Activated CD4-positive, CD25-positive, alpha-beta regulatory T cell treated with anti-CD3 and anti-CD28 coated beads, Interleukin-2, amount 50 U/mL, for 24 hours (primary cell): ENCODE results near the gene ODC1.
A peak's percentile ranks its signal among the peaks of the same experiment; 100 is the strongest.

Source experiments
- ATAC-seq, 2 donors: fragments of 150-1000 bp; cut with Tn5 transposase; one replicate each; pipeline ENCODE4 v1.10.0; 2021; ENCODE audit warnings: mild to moderate bottlenecking in 1 of 2, moderate library complexity in 1 of 2

Gene ODC1

DNA sequence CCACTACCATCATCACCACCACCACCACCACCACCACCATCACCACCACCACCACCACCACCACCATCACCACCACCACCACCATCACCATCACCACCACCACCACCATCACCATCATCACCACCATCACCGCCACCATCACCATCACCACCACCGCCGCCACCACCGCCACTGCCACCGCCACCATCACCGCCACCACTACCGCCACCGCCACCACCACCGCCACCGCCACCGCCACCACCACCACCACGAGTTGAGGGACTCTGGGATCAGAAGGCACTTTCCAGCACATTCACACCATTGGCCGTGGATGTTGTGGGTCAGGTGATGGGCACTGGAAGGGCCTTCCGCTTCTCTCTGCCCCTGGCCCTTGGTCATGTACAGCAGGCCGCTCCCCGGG lies 48.8 kb downstream of the ODC1 start:
- no peak for ATAC-seq

DNA sequence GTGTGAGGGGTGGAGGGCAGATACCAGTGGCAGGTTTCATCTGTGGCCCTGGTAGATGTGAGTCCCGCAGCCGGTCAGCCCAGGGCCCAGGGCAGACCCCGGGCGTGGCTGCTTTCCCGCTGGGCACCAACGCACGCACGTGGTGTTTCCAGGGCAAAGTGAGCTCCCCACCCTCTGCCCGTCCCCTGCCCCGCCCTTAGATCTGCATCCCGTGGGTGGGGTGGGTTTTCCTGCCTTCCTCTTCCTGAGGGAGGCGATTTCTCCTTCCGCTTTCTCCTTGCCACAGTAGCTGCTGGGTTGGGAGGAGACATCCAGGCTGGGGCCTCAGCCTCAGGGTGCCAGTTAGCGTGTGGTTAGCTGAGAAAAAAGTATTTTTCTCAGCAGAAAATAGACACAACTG lies 49.6 kb downstream of the ODC1 start:
- no peak for ATAC-seq

GRCh38 chr2:10397878-10398277 lies 50.2 kb downstream of the ODC1 start:
- ATAC-seq = no peak

DNA sequence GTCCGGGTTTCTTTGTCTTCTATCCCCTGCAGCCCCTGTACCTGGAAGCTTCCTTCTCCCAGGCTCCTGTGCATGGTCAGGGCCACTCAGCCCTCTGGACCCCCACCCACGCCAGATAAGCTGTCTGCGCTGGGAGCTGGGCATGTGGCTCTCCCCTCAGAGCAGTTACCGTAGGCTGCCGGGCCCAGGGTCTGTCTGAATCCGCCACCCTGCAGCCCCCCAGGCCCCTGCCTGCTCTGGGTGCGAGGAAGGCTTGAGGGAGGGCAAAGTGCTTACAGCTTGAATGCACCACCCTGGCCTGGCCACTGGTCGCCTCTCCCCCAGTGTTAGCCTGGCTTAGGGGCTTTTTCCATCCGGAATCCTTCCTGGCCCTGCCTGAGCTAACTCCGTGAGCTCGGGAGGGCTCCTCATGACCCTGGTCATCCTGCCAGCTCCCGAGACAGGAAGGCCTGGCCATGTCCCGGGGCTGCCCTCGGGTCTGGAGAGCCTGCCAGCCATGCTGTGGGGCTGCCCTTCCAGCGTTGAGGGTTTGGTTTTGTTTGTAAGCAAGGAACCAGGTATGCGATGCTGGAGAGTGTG lies 50.7 kb downstream of the ODC1 start:
- no peak for ATAC-seq

GRCh38 chr2:10396464-10396863 lies 51.7 kb downstream of the ODC1 start:
- ATAC-seq = no peak

DNA sequence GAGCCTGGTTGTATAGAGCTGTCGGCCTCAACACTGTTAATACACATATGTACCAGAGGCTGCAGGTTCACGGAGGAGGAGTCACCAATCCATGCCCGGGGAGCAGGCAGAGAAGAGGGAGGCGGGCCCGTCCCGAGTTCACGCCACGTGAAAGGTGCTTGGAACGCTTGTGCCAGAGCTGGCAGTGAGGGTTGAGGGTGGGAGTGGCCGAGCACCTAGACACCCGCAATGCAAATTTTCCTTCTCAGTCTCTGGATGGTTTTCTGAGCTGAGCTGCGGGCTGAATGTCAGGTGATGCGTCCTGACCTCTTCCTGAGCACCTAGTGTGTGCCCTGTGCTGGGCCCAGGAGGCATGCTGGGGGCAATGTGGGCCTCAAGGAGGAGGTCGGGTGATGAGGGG lies 52.2 kb downstream of the ODC1 start:
- no peak for ATAC-seq

GRCh38 chr2:10393640-10393982 lies 54.5 kb downstream of the ODC1 start:
- ATAC-seq = no peak

- no peak for ATAC-seq
These were observed 55.0 kb downstream of the ODC1 start for GRCh38 chr2:10392951-10393639.

GRCh38 chr2:10392548-10392947 lies 55.6 kb downstream of the ODC1 start:
- no peak for ATAC-seq

DNA sequence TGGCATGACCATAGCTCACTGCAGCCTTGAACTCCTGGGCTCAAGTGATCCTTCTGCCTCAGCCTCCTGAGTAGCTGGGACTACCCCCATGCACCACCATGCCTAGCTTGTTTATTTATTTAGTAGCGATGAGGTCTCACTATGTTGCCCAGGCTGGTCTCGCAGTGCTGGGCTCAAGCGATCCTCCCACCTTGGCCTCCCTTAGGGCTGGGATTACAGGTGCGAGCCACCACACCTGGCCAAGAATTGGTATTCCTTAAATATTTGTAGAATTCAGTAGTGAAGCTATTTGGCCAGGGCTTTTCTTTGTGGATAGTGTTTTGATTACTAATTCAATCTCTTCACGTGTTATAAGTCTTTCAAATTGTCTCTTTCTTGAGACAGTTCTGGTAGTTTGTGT lies 56.0 kb downstream of the ODC1 start:
- ATAC-seq = no peak

- peak in 1 of 2 donors; percentile 59 for ATAC-seq
These were observed 57.7 kb downstream of the ODC1 start for GRCh38 chr2:10390369-10390801.
